AG04449 (cell line): ENCODE measurements around the gene ITGA5.

Source experiments
- CTCF ChIA-PET: fragments of 350-600 bp; formaldehyde crosslinking; extraction: SDS; loops from one replicate; lab custom pipeline; 2021; ENCODE audit warnings: antibody characterized with exemption; lab: Yijun Ruan, JAX
- POLR2A ChIA-PET: fragments of 400-600, 350-600 bp; formaldehyde crosslinking; extraction: SDS; loops from one replicate; lab custom pipeline; 2020; ENCODE audit warnings: antibody characterized with exemption, inconsistent platforms; lab: Yijun Ruan, JAX
- DNase-seq: peaks from one replicate; pipeline ENCODE4 v3.0.0-alpha.2; 2010; ENCODE audit warnings: low read depth, low spot score
- H3K4me3 ChIP-seq: 2 replicates; pipeline ENCODE4 v1.5.1; 2011; ENCODE audit warnings: low read depth, mild to moderate bottlenecking, control low read depth, low read length
- CTCF ChIP-seq: IDR thresholded peaks from one replicate; pipeline ENCODE4 v1.5.1; 2011; ENCODE audit warnings: mild to moderate bottlenecking, moderate library complexity, low read length, control low read depth, inconsistent platforms; ENCODE audit not compliant: insufficient read depth; ENCODE audit errors: missing control alignments

ITGA5 gene

GRCh38 chr12:54443446-54443845, 24.4 kb upstream of the ITGA5 start:
- H3K4me3 ChIP-seq, result no peak overlapping the region
- CTCF ChIA-PET, result interaction anchor here (0.6 to 28.0 kb wide), 14 partner anchors 7 to 227 kb away, joined by 3 to 940 read pairs (median 5); no protein-coding TSS in a partner anchor
- POLR2A ChIA-PET, result no interaction called here

GRCh38 chr12:54442961-54443360, 23.9 kb upstream of the ITGA5 start:
- DNase-seq, result no peak
- ChIA-PET CTCF (interaction anchor here (0.6 to 28.0 kb wide), 11 partner anchors 8 to 227 kb away, joined by 3 to 940 read pairs (median 5); no protein-coding TSS in a partner anchor), POLR2A (no interaction called here)
- H3K4me3 ChIP-seq, result no peak overlapping the region
- TF ChIP-seq CTCF, result no peak

More at GRCh38 chr12:54443446-54443845, 24.4 kb upstream of the ITGA5 start:
- no peak for TF ChIP-seq CTCF
- no peak for DNase-seq

GRCh38 chr12:54442099-54442498, 23.0 kb upstream of the ITGA5 start:
- TF ChIP-seq CTCF, result no peak
- CTCF ChIA-PET, result interaction anchor here (1.3 to 28.0 kb wide), 7 partner anchors 13 to 226 kb away, joined by 3 to 940 read pairs (median 10); no protein-coding TSS in a partner anchor
- H3K4me3 ChIP-seq, result no peak overlapping the region
- no peak for DNase-seq
- POLR2A ChIA-PET, result no interaction called here

- ChIA-PET CTCF (interaction anchor here (0.6 to 28.0 kb wide), 31 partner anchors 8 to 464 kb away, joined by 3 to 940 read pairs (median 5); partner anchors contain the start of genes ITGA5 and ZNF385A), POLR2A (interaction anchor here (1.0 kb wide), 1 partner anchor 40 kb away, joined by 5 read pairs; no protein-coding TSS in a partner anchor)
- peak; percentile 71 for DNase-seq
- H3K4me3 ChIP-seq, result no peak overlapping the region
- peak; percentile 68 for TF ChIP-seq CTCF
These were observed 20.6 kb upstream of the ITGA5 start for GRCh38 chr12:54439521-54440255.

- CTCF ChIA-PET, result interaction anchor here (0.8 to 28.0 kb wide), 28 partner anchors 9 to 463 kb away, joined by 3 to 940 read pairs (median 8); partner anchors contain the start of genes ITGA5 and ZNF385A
- POLR2A ChIA-PET, result interaction anchor here (1.0 kb wide), 1 partner anchor 40 kb away, joined by 5 read pairs; no protein-coding TSS in a partner anchor
- no peak for TF ChIP-seq CTCF
- no peak for DNase-seq
- no peak overlapping the region for H3K4me3 ChIP-seq
These were observed 20.0 kb upstream of the ITGA5 start for GRCh38 chr12:54439096-54439495.

- no peak overlapping the region for H3K4me3 ChIP-seq
- TF ChIP-seq CTCF, result no peak
- POLR2A ChIA-PET, result no interaction called here
- DNase-seq, result no peak
- CTCF ChIA-PET, result interaction anchor here (0.7 to 28.0 kb wide), 18 partner anchors 10 to 224 kb away, joined by 3 to 940 read pairs (median 28); partner anchors contain the start of genes ITGA5 and ZNF385A
These were observed 19.5 kb upstream of the ITGA5 start for GRCh38 chr12:54438517-54438916.
